GM18951 (cell line): ENCODE results near the gene HIVEP1.
A peak's percentile ranks its signal among the peaks of the same experiment; 100 is the strongest.

Experiments used
- POLR2A ChIP-seq: IDR thresholded peaks from 4 replicates; pipeline ENCODE4 v1.6.1; 2011; ENCODE audit warnings: mild to moderate bottlenecking; ENCODE audit not compliant: insufficient read length, insufficient read depth; ENCODE audit errors: extremely low read depth
- in situ Hi-C: fragments of 300-500 bp; cut with MboI; formaldehyde crosslinking; loops from one replicate; pipeline ENCODE4 v1.12.0; 2022; ENCODE audit warnings: low sequenced_read_pairs, mixed read lengths, inconsistent platforms; ENCODE audit not compliant: unreplicated experiment

Gene HIVEP1

DNA sequence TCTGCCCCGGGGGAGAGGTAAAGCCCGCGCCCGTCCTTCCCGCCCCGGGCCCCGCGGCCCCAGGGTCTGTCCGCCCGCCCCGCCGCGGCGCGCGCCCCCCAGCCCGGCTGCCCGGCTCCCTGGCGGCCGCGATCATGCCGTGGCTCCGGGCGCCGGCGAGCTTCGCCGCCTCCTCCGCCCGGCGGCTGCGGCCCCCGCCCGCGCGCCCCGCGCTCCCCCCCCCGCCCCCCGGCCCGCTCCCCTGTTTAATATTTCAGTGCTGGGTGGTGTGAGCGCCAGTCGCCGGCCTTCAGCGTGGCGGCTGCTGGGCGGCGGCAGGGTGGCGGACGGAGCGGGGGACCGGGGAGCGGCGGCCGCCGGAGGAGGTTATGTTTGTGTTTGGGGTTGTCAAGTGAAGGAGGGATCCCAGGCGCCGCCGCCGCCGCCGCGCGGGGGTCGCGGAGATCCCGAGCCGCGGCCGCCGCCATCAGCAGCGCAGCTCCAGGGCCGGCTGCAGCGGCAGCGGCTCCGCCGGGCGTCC, at the start of gene HIVEP1:
Gene HIVEP1, plus strand, starts transcription at position 275 of the 520 bp plus-strand sequence. CDS start 3,317 bp downstream, outside the sequence.
- TF ChIP-seq POLR2A = peak; percentile 53
- in situ Hi-C loops = no loop called here

DNA sequence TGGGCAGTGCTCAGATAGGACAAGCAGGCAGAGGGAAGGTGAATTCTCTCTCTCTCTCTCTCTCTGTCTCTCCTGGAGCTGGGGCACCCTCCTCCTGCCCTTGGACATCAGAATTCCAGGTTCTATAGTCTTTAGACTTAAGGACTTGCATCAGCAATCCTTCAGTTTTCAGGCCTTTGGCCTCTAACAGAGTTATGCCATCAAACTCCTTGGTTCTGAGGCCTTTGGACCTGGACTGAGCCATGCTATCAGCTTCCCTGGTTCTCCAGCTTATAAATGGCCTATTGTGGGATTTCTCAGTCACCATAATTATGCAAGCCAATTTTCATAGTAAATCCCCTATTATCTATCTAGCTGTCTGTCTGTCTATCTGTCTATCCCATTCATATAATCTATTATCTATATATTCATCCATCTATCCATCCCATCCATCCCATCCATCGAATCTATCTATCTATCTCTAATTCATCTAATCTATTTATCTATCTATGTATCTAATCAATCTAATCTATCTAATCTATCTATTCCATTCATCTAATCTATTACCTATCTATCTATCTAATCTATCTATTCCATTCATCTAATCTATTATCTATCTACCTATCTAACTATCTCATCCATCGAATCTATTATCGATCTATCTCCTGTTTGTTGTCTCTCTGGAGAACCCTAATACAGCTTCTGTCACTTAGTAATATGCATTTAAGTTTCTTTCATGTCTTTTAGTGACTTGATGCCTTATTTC, 48.2 kb upstream of the HIVEP1 start:
- in situ Hi-C loops = no loop called here
- no peak for TF ChIP-seq POLR2A

DNA sequence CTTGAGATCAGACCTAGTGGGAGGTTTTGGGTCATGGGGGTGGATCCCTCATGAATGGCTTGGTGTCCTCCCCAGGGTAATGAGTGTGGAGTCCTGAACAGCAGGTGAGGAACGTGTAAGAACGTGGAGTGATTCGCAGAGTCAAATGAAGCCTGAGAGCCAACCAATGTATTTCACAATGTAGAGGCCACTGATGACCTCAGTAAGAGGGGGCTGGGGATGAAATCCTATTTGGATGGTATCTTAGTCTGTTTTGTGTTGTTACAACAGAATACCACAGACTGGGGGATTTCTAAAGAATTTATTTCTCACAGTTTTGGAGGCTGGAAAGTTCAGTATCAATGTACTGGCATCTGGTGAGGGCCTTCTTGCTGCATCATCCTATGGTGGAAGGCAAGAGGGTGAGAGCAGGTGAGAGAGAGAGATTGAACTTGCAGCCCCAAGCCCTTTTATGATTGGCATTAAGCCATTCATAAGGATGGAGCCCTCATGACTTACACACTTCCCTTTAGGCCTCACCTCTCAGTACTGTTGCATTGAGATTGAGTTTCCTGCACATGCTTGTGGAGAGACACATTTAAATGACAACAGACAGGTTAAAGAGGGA, 47.3 kb upstream of the HIVEP1 start:
- TF ChIP-seq POLR2A = no peak
- in situ Hi-C loops = no loop called here

DNA sequence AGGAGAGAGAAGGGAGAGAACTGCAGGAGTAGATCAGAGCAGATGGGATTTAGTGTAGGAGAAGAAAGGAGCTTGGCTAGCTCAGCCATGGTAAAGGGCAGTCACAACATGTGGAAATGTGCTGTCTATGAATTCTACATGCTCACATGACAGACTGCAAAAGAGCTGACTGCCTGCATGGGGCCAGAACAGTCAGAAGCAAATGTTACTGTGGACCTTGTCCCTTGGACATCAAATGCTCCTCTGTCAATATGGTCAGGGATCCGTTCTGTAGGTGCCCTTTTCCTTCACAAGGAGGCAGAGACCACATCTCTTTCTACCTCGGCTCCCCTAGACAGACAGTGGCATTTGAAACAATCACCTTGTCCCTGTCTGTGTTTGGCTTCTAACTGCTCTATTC, 46.6 kb upstream of the HIVEP1 start:
- no peak for TF ChIP-seq POLR2A
- in situ Hi-C loops = no loop called here

DNA sequence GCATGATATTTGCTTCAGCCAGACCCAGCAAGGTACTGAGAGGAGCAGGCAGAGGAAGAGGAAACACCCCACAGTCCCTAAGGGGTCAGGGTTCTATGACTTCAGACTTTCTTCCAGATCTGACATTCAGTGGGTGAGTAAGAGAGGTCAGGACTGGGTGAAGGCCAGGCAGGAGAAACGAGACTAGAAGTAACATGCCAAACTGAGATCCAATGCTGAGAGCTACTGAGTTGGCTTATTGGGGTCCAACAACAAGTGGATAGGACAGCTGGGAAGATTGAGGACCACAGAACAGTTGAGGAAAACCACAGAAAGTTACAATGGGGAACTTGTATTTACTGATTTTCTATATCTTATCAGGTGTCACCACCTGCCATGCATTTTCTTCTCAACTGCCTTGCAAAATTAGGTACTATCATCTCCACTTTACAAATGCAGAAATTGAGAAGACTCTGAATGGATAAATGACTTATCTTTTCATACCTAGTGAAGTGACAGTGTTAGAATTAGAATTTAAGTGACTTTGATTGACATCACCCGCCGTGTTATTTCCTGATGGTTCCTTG, 43.8 kb upstream of the HIVEP1 start:
- in situ Hi-C loops = no loop called here
- TF ChIP-seq POLR2A = no peak

DNA sequence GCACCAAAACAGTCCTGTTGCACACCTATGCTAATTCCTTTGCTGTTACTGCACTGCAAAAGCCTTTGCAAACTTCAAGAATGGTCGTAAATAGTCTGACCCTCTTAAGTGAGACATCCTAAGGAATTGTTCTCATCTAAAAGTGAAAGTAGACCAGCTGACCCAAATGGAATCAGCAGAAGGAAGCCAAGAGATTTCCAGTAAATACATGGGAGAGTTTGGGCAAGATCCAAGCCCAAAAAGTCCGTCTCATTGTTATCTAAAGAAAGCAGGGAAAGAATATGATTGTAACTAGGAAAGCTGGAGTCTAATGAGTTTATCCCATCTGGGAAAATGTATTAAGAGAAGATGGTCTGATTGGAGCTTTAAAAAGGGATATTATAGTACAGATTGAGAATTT, 43.0 kb upstream of the HIVEP1 start:
- in situ Hi-C loops = no loop called here
- TF ChIP-seq POLR2A = no peak

DNA sequence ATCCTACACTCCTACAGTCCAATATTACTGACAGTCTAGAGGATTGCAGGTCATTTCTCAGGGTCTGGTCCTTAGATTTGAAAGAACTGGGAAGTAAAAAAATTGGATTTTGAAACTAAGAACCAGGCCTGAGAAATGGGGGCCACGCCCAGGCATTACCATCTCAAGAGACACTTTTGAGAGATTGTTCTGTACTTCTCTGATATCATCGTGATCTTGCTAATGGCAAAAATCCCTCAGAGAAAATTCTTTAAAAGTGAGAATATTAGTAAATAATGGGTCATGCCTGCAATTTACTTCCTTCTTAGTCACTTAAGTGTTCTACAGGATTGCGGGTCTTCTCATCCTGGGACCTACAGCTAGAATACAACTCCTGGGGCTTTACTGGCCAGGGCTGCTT, 42.0 kb upstream of the HIVEP1 start:
- TF ChIP-seq POLR2A = no peak
- in situ Hi-C loops = no loop called here

DNA sequence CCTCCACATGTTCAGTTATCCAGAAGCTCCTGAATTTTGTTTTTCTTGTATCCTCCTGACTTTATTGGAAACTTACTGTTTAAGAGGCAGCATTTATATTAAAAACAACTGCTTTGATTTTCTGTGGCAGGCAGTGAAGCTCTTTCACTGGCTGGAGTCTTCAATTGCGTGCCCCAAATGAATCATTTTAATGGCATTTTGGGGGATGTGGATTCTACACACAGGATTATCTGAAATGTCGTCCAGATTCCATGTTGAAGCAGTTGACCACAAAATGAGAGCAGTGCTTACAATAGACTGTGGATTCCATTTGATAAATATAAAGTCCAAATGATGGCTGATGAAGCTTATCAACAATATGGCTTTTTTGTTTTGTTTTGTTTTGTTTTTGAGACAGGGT, 41.0 kb upstream of the HIVEP1 start:
- in situ Hi-C loops = no loop called here
- TF ChIP-seq POLR2A = no peak

DNA sequence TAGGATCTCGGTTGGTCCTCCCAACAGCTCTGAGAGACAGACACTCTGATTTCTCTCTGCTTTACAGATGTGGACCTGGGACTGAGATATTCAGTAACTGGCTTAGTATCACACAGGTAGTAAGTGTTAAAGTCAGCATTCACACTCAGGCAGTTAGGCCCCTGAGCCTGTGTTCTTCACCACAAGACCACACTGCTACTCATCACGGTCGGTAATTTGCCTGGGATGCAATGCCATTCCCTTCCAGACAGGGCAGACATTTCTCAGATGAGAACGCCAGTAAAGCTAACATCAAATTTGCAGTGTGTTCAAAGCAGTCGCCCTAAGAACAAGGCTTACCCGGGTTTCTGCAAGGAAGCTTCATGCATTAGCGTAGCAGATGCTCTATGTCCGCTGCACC, 39.8 kb upstream of the HIVEP1 start:
- in situ Hi-C loops = no loop called here
- TF ChIP-seq POLR2A = no peak

DNA sequence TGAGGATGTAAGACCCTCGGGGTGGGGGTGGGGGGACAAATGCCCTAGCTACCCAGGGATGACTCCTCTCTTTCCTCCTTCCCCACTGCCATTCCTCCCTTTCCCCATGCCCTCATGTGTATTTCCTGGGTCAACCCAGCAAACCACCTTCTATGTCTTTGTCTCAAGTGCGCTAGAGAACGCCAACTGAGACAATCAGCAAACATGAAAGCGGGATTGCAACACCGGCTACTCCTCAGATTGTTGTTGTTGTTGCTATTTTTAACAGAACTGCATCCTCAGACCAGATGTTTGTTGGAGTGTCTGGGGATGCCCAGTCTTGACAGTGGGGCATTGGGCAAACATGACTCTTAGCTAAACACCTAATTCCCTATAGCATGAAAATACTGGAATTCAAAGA, 39.3 kb upstream of the HIVEP1 start:
- in situ Hi-C loops = no loop called here
- TF ChIP-seq POLR2A = no peak

DNA sequence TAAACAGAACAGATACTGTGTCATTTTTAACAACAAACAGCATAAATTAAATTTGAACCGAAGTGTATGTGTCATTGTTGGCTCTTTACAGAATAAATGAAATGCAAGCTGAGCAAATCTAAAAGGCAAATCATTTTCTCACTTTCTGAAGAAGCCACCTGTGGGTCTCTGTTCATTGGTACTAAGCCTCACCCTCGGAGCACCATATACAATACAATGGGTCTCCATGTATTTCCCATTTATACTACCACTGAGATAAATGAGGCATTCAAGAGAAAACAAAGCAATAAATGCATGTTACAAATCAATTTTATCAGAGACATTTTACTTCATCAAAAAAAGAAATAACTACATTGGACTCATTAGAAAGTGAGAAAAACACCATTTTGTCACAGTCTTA, 38.9 kb upstream of the HIVEP1 start:
- no peak for TF ChIP-seq POLR2A
- in situ Hi-C loops = no loop called here

DNA sequence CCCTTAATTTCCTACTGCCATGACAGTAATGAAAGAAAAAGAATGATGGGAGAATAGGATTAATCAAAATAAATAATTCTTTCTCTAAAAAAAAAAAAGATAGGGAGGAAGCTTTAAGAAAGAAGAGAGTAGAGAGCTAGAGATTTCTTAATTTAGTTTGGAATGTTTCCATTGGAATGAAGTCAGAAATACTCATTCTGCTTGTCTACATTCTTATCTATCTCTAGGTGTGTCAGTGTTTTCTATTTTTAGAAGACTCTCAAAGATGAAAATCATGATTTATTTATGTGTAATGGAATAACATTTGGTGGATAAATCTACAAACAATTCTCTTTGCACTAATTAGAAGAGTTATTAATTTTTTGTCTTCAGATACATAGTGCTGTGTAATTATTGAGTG, 38.0 kb upstream of the HIVEP1 start:
- TF ChIP-seq POLR2A = no peak
- in situ Hi-C loops = no loop called here

DNA sequence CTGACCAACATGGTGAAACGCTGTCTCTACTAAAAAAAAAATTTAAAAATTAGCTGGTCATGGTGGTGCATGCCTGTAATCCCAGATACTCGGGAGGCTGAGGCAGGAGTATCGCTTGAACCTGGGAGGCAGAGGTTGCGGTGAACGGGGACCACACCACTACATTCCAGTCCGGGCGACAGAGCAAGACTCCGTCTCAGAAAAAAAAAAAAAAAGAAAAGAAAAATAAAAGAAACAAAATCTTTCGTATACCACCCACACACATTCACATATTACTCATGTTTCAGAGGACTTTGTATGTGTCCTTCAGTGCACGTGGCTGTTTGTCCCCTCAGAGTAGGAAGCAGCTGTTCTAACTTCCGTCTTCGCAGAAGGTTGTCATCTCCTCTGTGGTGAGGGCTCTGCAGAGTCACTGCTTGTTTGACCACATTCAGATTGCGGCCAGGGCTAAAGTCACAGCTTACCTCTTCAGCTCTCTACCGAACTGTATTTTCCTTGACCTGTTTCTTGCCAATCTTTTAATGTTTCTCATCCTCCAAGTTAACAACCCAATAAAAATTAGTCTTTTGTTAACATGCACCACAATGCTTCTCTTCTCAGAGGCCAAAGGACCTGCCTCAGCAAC, 36.6 kb upstream of the HIVEP1 start:
- in situ Hi-C loops = no loop called here
- peak; percentile 38 for TF ChIP-seq POLR2A
